ENCODE data around the gene GATA5. TPM values are rescaled to one million over a fixed set of nuclear protein-coding genes. Genes with fewer than 3 reads are reported as not detected.

The GATA5 gene
- polyA plus RNA-seq, 1 experiment, result not detected

GRCh38 chr20:62470459-62470858, 5.3 kb downstream of the GATA5 start:
- ChIA-PET CTCF (no interaction called here), POLR2A (no interaction called here)
- TF ChIP-seq CTCF (IDR thresholded peaks at IDR 0.05; ENCODE audit: low read depth, low read length), result no peak
- no peak overlapping the region for H3K4me3 ChIP-seq (ENCODE audit: low read depth, low read length)
- DNase-seq (ENCODE audit: low read depth, low spot score), result no peak
- H3K27ac ChIP-seq (ENCODE audit: low read depth, low read length), result no peak overlapping the region
- no peaks in the 10 kb centered on the region; the same call in 1 of the 2 replicates for H3K9me3 ChIP-seq (ENCODE audit: control insufficient read depth, insufficient read depth, low read length)
- peaks cover 64% of the 10 kb centered on the region for H3K27me3 ChIP-seq (ENCODE audit: control insufficient read depth, insufficient read depth, low read length)

- ChIA-PET CTCF (no interaction called here), POLR2A (no interaction called here)
- Histone ChIP-seq H3K9me3 (ENCODE audit: control insufficient read depth, insufficient read depth, low read length) (no peaks in the 10 kb centered on the region; the same call in 1 of the 2 replicates), H3K4me3 (ENCODE audit: low read depth, low read length) (no peak overlapping the region), H3K27me3 (ENCODE audit: control insufficient read depth, insufficient read depth, low read length) (peaks cover 65% of the 10 kb centered on the region), H3K27ac (ENCODE audit: low read depth, low read length) (no peak overlapping the region)
- TF ChIP-seq CTCF (IDR thresholded peaks at IDR 0.05; ENCODE audit: low read depth, low read length), result no peak
- no peak for DNase-seq (ENCODE audit: low read depth, low spot score)
Measured at GRCh38 chr20:62470001-62470400, 5.8 kb downstream of the GATA5 start.

- ChIA-PET POLR2A (no interaction called here), CTCF (no interaction called here)
- no peak for TF ChIP-seq CTCF (IDR thresholded peaks at IDR 0.05; ENCODE audit: low read depth, low read length)
- DNase-seq (ENCODE audit: low read depth, low spot score), result no peak
- Histone ChIP-seq H3K4me3 (ENCODE audit: low read depth, low read length) (no peak overlapping the region), H3K9me3 (ENCODE audit: control insufficient read depth, insufficient read depth, low read length) (no peaks in the 10 kb centered on the region; the same call in 1 of the 2 replicates), H3K27me3 (ENCODE audit: control insufficient read depth, insufficient read depth, low read length) (peaks cover 62% of the 10 kb centered on the region), H3K27ac (ENCODE audit: low read depth, low read length) (no peak overlapping the region)
Measured at GRCh38 chr20:62469352-62469751, 6.4 kb downstream of the GATA5 start.

GRCh38 chr20:62466806-62467537, 8.8 kb downstream of the GATA5 start:
- H3K27me3 ChIP-seq (ENCODE audit: control insufficient read depth, insufficient read depth, low read length), result peaks cover 45% of the 10 kb centered on the region
- ChIA-PET POLR2A (no interaction called here), CTCF (no interaction called here)
- DNase-seq (ENCODE audit: low read depth, low spot score), result no peak
- no peak overlapping the region for H3K4me3 ChIP-seq (ENCODE audit: low read depth, low read length)
- no peak for TF ChIP-seq CTCF (IDR thresholded peaks at IDR 0.05; ENCODE audit: low read depth, low read length)
- H3K9me3 ChIP-seq (ENCODE audit: control insufficient read depth, insufficient read depth, low read length), result no peaks in the 10 kb centered on the region; the same call in 1 of the 2 replicates
- H3K27ac ChIP-seq (ENCODE audit: low read depth, low read length), result no peak overlapping the region

GRCh38 chr20:62466072-62466760, 9.6 kb downstream of the GATA5 start:
- no peaks in the 10 kb centered on the region; the same call in 1 of the 2 replicates for H3K9me3 ChIP-seq (ENCODE audit: control insufficient read depth, insufficient read depth, low read length)
- ChIA-PET CTCF (no interaction called here), POLR2A (no interaction called here)
- peaks cover 42% of the 10 kb centered on the region for H3K27me3 ChIP-seq (ENCODE audit: control insufficient read depth, insufficient read depth, low read length)
- no peak for TF ChIP-seq CTCF (IDR thresholded peaks at IDR 0.05; ENCODE audit: low read depth, low read length)
- H3K4me3 ChIP-seq (ENCODE audit: low read depth, low read length), result no peak overlapping the region
- DNase-seq (ENCODE audit: low read depth, low spot score), result no peak
- no peak overlapping the region for H3K27ac ChIP-seq (ENCODE audit: low read depth, low read length)
